IPS DF 4.7 (cell line): ENCODE measurements around the gene PSTPIP2.
"Not testable (repeated sequence)": the region's sequence is repeated elsewhere in the genome, so short reads cannot be mapped to it uniquely, and the experiment has no call there.

ENCODE experiments used
- DNase-seq: peaks from one replicate; pipeline ENCODE4 v3.0.0-alpha.2; 2013; ENCODE audit warnings: low spot score; ENCODE audit errors: extremely low read depth

PSTPIP2 gene

GRCh38 chr18:46071653-46072375 is at the start of gene PSTPIP2:
Gene PSTPIP2, minus strand, starts transcription at chr18:46072260. Its CDS starts 72 bp downstream, at chr18:46072188.
- peak; percentile 9 for DNase-seq

GRCh38 chr18:46113751-46114150 is 41.7 kb upstream of the PSTPIP2 start:
- no peak for DNase-seq

GRCh38 chr18:46110406-46110805 is 38.3 kb upstream of the PSTPIP2 start:
- no peak for DNase-seq

- no peak for DNase-seq
Observed at GRCh38 chr18:46109386-46109785, 37.3 kb upstream of the PSTPIP2 start.

GRCh38 chr18:46104128-46104911 is 32.3 kb upstream of the PSTPIP2 start, which contains the start of gene HAUS1:
Gene HAUS1, plus strand, starts transcription at chr18:46104385. Its CDS starts 27 bp downstream, at chr18:46104412.
- peak; percentile 58 for DNase-seq

- DNase-seq, result no peak
Observed at GRCh38 chr18:46099463-46099862, 27.4 kb upstream of the PSTPIP2 start.

- DNase-seq, result no peak
Observed at GRCh38 chr18:46098616-46098933, 26.5 kb upstream of the PSTPIP2 start.

- DNase-seq, result no peak
Observed at GRCh38 chr18:46097801-46098615, 25.9 kb upstream of the PSTPIP2 start, which contains the start of gene ATP5F1A. Gene ATP5F1A, minus strand, starts transcription at chr18:46098296. Its CDS starts 65 bp downstream, at chr18:46098231.

- DNase-seq, result no peak
Observed at GRCh38 chr18:46097431-46097800, 25.4 kb upstream of the PSTPIP2 start.

GRCh38 chr18:46096651-46097300 is 24.7 kb upstream of the PSTPIP2 start:
- no peak for DNase-seq

- DNase-seq, result no peak
Observed at GRCh38 chr18:46095532-46095931, 23.5 kb upstream of the PSTPIP2 start.

- DNase-seq, result not testable (repeated sequence)
Observed at GRCh38 chr18:46088501-46088900, 16.4 kb upstream of the PSTPIP2 start.

GRCh38 chr18:46084431-46084830 is 12.4 kb upstream of the PSTPIP2 start:
- no peak for DNase-seq

- DNase-seq, result no peak
Observed at GRCh38 chr18:46080156-46080555, 8.1 kb upstream of the PSTPIP2 start.

GRCh38 chr18:46079336-46079735 is 7.3 kb upstream of the PSTPIP2 start:
- no peak for DNase-seq

GRCh38 chr18:46073474-46074331 is 1.6 kb upstream of the PSTPIP2 start:
- DNase-seq, result no peak

- DNase-seq, result no peak
Observed at GRCh38 chr18:46072959-46073358, 899 bp upstream of the PSTPIP2 start.

GRCh38 chr18:46072376-46072867 is 362 bp upstream of the PSTPIP2 start:
- DNase-seq, result no peak

- DNase-seq, result no peak
Observed at GRCh38 chr18:46070815-46071652, 1.0 kb downstream of the PSTPIP2 start.
